IMR-90 (cell line): Measurements from ENCODE around the gene NLE1. TPM values are rescaled to one million over a fixed set of nuclear protein-coding genes. Genes with fewer than 3 reads are reported as not detected.

Experiments
- ATAC-seq: fragments of 200-7000 bp; cut with Tn5 transposase; 2 replicates; pipeline ENCODE4 v1.9.1; 2020; ENCODE audit warnings: low read depth, mild to moderate bottlenecking, moderate library complexity
- BruUV-seq: library from RNA; stranded (reverse); fragments of 400-500 nt; replicated peaks from 2 replicates; lab custom pipeline; 2021; lab: Mats Ljungman, UMichigan
- CTCF ChIA-PET: fragments of 300-600 bp; formaldehyde crosslinking; extraction: SDS; loops from one replicate; lab custom pipeline; 2021; ENCODE audit warnings: antibody characterized with exemption; lab: Yijun Ruan, JAX
- POLR2A ChIA-PET: fragments of 300-600 bp; sonication (Branson Sonifier 250); formaldehyde crosslinking; loops from one replicate; lab custom pipeline; 2022; ENCODE audit warnings: antibody characterized with exemption; ENCODE audit not compliant: unreplicated experiment; lab: Charles Lee
- DNase-seq: peaks from one replicate; pipeline ENCODE4 v3.0.0; 2013
- H2AFZ ChIP-seq: replicated peaks from 2 replicates; pipeline ENCODE3; 2013; ENCODE audit warnings: low read length, mild to moderate bottlenecking; ENCODE audit not compliant: poor library complexity
- H2AK5ac ChIP-seq: 2 replicates; pipeline ENCODE4 v1.6.1; 2013; ENCODE audit warnings: low read depth, low read length, inconsistent platforms
- H2AK9ac ChIP-seq: replicated peaks from 2 replicates; pipeline ENCODE3; 2013; ENCODE audit warnings: mild to moderate bottlenecking, low read depth, low read length, moderate library complexity; ENCODE audit not compliant: poor library complexity
- H2BK120ac ChIP-seq: 2 replicates; pipeline ENCODE4 v1.6.1; 2013; ENCODE audit warnings: low read depth, low read length, inconsistent platforms
- H2BK15ac ChIP-seq: 3 replicates; pipeline ENCODE4 v1.6.1; 2013; ENCODE audit warnings: low read depth, low read length, inconsistent platforms
- H2BK20ac ChIP-seq: 2 replicates; pipeline ENCODE4 v1.6.1; 2013; ENCODE audit warnings: low read depth, mild to moderate bottlenecking, inconsistent platforms, low read length, moderate library complexity
- H2BK5ac ChIP-seq: 2 replicates; pipeline ENCODE4 v1.6.1; 2013; ENCODE audit warnings: mild to moderate bottlenecking, low read depth, low read length, inconsistent platforms; ENCODE audit not compliant: poor library complexity, severe bottlenecking
- H3K14ac ChIP-seq: replicated peaks from 2 replicates; pipeline ENCODE4 v1.6.1; 2013; ENCODE audit warnings: low read depth, low read length, inconsistent platforms
- H3K18ac ChIP-seq: 2 replicates; pipeline ENCODE4 v1.6.1; 2013; ENCODE audit warnings: low read depth, low read length, control low read depth
- H3K23ac ChIP-seq: 2 replicates; pipeline ENCODE4 v1.6.1; 2013; ENCODE audit warnings: low read depth, low read length, inconsistent platforms
- H3K27ac ChIP-seq: 2 replicates; pipeline ENCODE4 v1.5.1; 2013; ENCODE audit warnings: mild to moderate bottlenecking, control low read depth, low read length; ENCODE audit not compliant: insufficient read depth
- H3K27me3 ChIP-seq: 2 replicates; pipeline ENCODE4 v1.6.1; 2013; ENCODE audit warnings: low read length; ENCODE audit not compliant: control insufficient read depth, insufficient read depth
- H3K36me3 ChIP-seq: 2 replicates; pipeline ENCODE4 v1.6.1; 2013; ENCODE audit warnings: low read length, mixed read lengths; ENCODE audit not compliant: control insufficient read depth, insufficient read depth
- H3K4ac ChIP-seq: 2 replicates; pipeline ENCODE4 v1.6.1; 2013; ENCODE audit warnings: low read depth, low read length, inconsistent platforms
- H3K4me1 ChIP-seq: 2 replicates; pipeline ENCODE4 v1.6.1; 2013; ENCODE audit warnings: low read length, mixed read lengths; ENCODE audit not compliant: control insufficient read depth, insufficient read depth
- H3K4me2 ChIP-seq: 2 replicates; pipeline ENCODE4 v1.6.1; 2013; ENCODE audit warnings: low read depth, mild to moderate bottlenecking, control low read depth, low read length, moderate library complexity
- H3K4me3 ChIP-seq: 2 replicates; pipeline ENCODE4 v1.5.1; 2013; ENCODE audit warnings: low read depth, mild to moderate bottlenecking, control low read depth, low read length, moderate library complexity; ENCODE audit not compliant: insufficient read depth
- H3K56ac ChIP-seq: 2 replicates; pipeline ENCODE4 v1.6.1; 2013; ENCODE audit warnings: low read length, inconsistent platforms; ENCODE audit not compliant: insufficient read depth; ENCODE audit errors: extremely low read depth
- H3K79me1 ChIP-seq, 2 experiments: 2 replicates each; pipeline ENCODE4 v1.6.1; 2013; ENCODE audit warnings: low read length in 2 of 2, inconsistent platforms in 1 of 2, low read depth in 1 of 2
- H3K9ac ChIP-seq: 2 replicates; pipeline ENCODE4 v1.6.1; 2013; ENCODE audit warnings: low read depth, low read length, control low read depth
- H3K9me1 ChIP-seq: 2 replicates; pipeline ENCODE4 v1.6.1; 2013; ENCODE audit warnings: low read length, inconsistent platforms; ENCODE audit not compliant: insufficient read depth
- H3K9me3 ChIP-seq: 2 replicates; pipeline ENCODE4 v1.6.1; 2013; ENCODE audit warnings: low read length; ENCODE audit not compliant: control insufficient read depth, insufficient read depth
- H4K20me1 ChIP-seq: 2 replicates; pipeline ENCODE4 v1.6.1; 2013; ENCODE audit warnings: low read length, inconsistent platforms; ENCODE audit not compliant: insufficient read depth
- H4K5ac ChIP-seq: 2 replicates; pipeline ENCODE4 v1.6.1; 2013; ENCODE audit warnings: mild to moderate bottlenecking, low read depth, low read length, control low read depth
- H4K8ac ChIP-seq, 2 experiments: 2 replicates each; pipeline ENCODE4 v1.6.1; 2013; ENCODE audit warnings: low read depth in 2 of 2, low read length in 2 of 2, control low read depth in 1 of 2, inconsistent platforms in 1 of 2
- H4K91ac ChIP-seq: 2 replicates; pipeline ENCODE4 v1.6.1; 2013; ENCODE audit warnings: low read depth, low read length, inconsistent platforms; ENCODE audit not compliant: insufficient read depth
- BHLHE40 ChIP-seq: fragments of 150-350 bp; IDR thresholded peaks from 2 replicates; pipeline ENCODE4 v1.6.1; 2016; ENCODE audit warnings: mild to moderate bottlenecking, low read depth, low read length
- CTCF ChIP-seq: conservative IDR thresholded peaks from 2 replicates; pipeline ENCODE4 v1.5.1; 2012; ENCODE audit warnings: mild to moderate bottlenecking, low read depth, low read length, improper control_type of control experiment
- NFE2L2 ChIP-seq: fragments of 150-350 bp; IDR thresholded peaks from 2 replicates; pipeline ENCODE4 v1.6.1; 2016; ENCODE audit warnings: low read depth, mild to moderate bottlenecking, low read length
- USF2 ChIP-seq: fragments of 150-350 bp; IDR thresholded peaks from 2 replicates; pipeline ENCODE4 v1.6.1; 2017; ENCODE audit warnings: mild to moderate bottlenecking, antibody characterized with exemption, low read length, low read depth
- WGBS, 2 experiments: methylation state at CpG; one replicate each; pipeline versions ENCODE4 v1.1.5 to v1.1.7; 2013; ENCODE audit warnings: missing lambda C conversion rate in 2 of 2; ENCODE audit not compliant: insufficient read length in 1 of 2; ENCODE audit errors: extremely low coverage in 2 of 2; 5-methylcytosine and 5-hydroxymethylcytosine counted together
- dilution Hi-C: fragments of 300-500 bp; cut with HindIII; formaldehyde crosslinking; loops from one replicate; pipeline ENCODE4 v1.14.3; 2018; ENCODE audit warnings: low sequenced_read_pairs; ENCODE audit not compliant: unreplicated experiment
- in situ Hi-C: fragments of 300-500 bp; cut with MboI; formaldehyde crosslinking; loops from 3 replicates; pipeline ENCODE4 v1.14.3; 2019; ENCODE audit warnings: low sequenced_read_pairs, inconsistent platforms, mixed read lengths
- intact Hi-C: fragments of 100-400 bp; cut with micrococcal nuclease; formaldehyde crosslinking; loops from 2 replicates; pipeline ENCODE4 v1.10.0; 2022
- polyA plus RNA-seq, 3 experiments: library from polyadenylated mRNA; depleted of rRNA; stranded (reverse); fragments of >200 nt; gene quantifications; 2 replicates each; pipeline ENCODE4 v1.2.3, GENCODE V29; 2012; ENCODE audit warnings: low replicate concordance in 1 of 3
- total RNA-seq: library from RNA; depleted of rRNA; stranded (reverse); fragments of >200 nt; gene quantifications from 2 replicates; pipeline ENCODE4 v1.2.3, GENCODE V29; 2012

The NLE1 gene
- total and polyA plus RNA-seq, 2 of the 4 experiments (the other 2 are of a cell fraction) = 18.6 to 23.7 TPM

GRCh38 chr17:35132816-35133550 is 9.1 kb downstream of the NLE1 start:
- H3K27ac ChIP-seq = no peak overlapping the region
- H3K9ac ChIP-seq = no peak overlapping the region
- H3K14ac ChIP-seq = no peak overlapping the region
- no peak overlapping the region for H3K23ac ChIP-seq
- 96% methylated on average over 18 of the region's 22 CpGs; no CpG with 5 or more reads in 1 of the 2 experiments for WGBS, 2 experiments
- H4K8ac ChIP-seq = no peak overlapping the region
- no peaks in the 10 kb centered on the region for H3K9me3 ChIP-seq
- POLR2A ChIA-PET = no interaction called here
- no peak overlapping the region for H3K56ac ChIP-seq
- no peak overlapping the region for H3K4me2 ChIP-seq
- DNase-seq (no peak), ATAC-seq (no peak)
- no peak overlapping the region for H4K91ac ChIP-seq
- H4K20me1 ChIP-seq = no peaks in the 10 kb centered on the region; the same call in 1 of the 2 replicates
- peaks cover 7% of the 10 kb centered on the region for H3K9me1 ChIP-seq
- no peak overlapping the region for H2AK5ac ChIP-seq
- no peak overlapping the region for H4K5ac ChIP-seq
- H3K27me3 ChIP-seq = no peaks in the 10 kb centered on the region
- H2BK5ac ChIP-seq = no peak overlapping the region
- peaks cover 23% of the 10 kb centered on the region for H3K4me1 ChIP-seq
- H2AFZ ChIP-seq = no peak overlapping the region
- H3K79me1 ChIP-seq = no peaks in the 10 kb centered on the region
- H3K18ac ChIP-seq = no peak overlapping the region
- no peak overlapping the region for H2BK15ac ChIP-seq
- no peak overlapping the region for H2AK9ac ChIP-seq
- H3K4me3 ChIP-seq = no peak overlapping the region
- peaks cover 63% of the 10 kb centered on the region for H3K36me3 ChIP-seq
- in situ Hi-C loops = no loop called here
- intact Hi-C loops = no loop called here
- H2BK20ac ChIP-seq = no peak overlapping the region
- CTCF ChIA-PET = no interaction called here
- BruUV-seq = no TSS peak
- TF ChIP-seq CTCF (no peak), BHLHE40 (no peak), USF2 (no peak), NFE2L2 (no peak)
- no peak overlapping the region for H2BK120ac ChIP-seq
- dilution Hi-C loops = no loop called here
- no peak overlapping the region for H3K4ac ChIP-seq
